ENCODE results near the gene C6orf136. TPM values are rescaled to one million over a fixed set of nuclear protein-coding genes. Genes with fewer than 3 reads are reported as not detected.

C6orf136 gene
- total and polyA plus RNA-seq, 9 of the 15 experiments (the other 6 are each of a cell fraction or from before 2014, with no cell fraction given) = 14.1 to 63.1 (median 18.4) TPM

DNA sequence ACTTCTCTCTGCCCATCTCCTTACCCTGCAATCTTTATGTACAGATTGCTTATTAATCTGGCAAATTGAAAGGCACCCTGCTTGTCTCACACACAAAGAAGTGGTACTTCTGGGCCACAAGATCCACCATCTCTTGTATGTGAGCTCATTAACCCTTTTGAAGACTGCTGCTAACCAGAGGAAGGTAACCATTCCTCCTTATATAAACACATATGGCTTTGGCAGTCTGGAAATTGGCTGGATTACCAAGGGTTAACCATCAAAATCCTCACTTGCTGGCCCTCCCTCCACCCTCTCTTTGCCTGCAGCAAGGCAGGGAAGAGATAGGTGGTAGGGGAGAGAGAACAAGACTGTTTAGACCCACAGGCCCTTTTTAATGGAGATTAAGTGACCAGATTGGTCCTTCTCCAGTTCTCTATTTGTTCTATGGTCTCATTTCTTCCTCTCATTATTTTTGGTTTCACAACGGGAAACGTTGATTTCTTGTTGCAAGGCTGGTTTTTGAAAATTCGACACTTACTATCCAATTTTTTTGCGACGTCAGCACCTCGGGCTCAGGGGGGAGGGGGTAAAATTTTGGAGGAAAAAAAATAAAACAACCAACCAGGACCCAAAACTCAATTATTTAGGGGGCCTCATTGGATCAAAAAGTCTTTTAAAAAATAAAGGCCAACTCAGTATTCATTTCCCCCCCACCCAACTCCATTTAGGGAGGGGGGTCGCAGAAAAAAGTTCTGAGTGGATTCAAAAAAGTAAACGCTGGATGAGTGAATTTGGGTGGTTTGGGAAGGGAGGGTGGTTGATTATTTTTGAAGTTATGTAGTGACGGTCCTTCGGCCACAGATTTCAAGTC lies 30.7 kb upstream of the C6orf136 start (continued):
- TF ChIP-seq, protein P1, sequence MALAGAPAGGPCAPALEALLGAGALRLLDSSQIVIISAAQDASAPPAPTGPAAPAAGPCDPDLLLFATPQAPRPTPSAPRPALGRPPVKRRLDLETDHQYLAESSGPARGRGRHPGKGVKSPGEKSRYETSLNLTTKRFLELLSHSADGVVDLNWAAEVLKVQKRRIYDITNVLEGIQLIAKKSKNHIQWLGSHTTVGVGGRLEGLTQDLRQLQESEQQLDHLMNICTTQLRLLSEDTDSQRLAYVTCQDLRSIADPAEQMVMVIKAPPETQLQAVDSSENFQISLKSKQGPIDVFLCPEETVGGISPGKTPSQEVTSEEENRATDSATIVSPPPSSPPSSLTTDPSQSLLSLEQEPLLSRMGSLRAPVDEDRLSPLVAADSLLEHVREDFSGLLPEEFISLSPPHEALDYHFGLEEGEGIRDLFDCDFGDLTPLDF (CRISPR knock-in tag; IDR thresholded peaks at IDR 0.05) = 0 out of 2 replicates have a peak, but pooled peaks have one; percentile 47
- no peak for TF ChIP-seq MCM7 (IDR thresholded peaks at IDR 0.05)
- TF ChIP-seq, protein P2, sequence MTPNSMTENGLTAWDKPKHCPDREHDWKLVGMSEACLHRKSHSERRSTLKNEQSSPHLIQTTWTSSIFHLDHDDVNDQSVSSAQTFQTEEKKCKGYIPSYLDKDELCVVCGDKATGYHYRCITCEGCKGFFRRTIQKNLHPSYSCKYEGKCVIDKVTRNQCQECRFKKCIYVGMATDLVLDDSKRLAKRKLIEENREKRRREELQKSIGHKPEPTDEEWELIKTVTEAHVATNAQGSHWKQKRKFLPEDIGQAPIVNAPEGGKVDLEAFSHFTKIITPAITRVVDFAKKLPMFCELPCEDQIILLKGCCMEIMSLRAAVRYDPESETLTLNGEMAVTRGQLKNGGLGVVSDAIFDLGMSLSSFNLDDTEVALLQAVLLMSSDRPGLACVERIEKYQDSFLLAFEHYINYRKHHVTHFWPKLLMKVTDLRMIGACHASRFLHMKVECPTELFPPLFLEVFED (CRISPR knock-in tag; conservative IDR thresholded peaks at IDR 0.05) = no peak; the same call in 1 of the 2 replicates
- no peak for TF ChIP-seq ZSCAN29 (IDR thresholded peaks at IDR 0.05)
- no peak for TF ChIP-seq NUFIP1 (IDR thresholded peaks at IDR 0.05; ENCODE audit: partially characterized antibody)
- TF ChIP-seq ZNF436 (CRISPR knock-in tag; IDR thresholded peaks at IDR 0.05) = peak; percentile 59; the same call in 1 of the 2 replicates
- TF ChIP-seq ZNF324 (CRISPR knock-in tag; IDR thresholded peaks at IDR 0.05) = no peak
- no peak; the same call in 1 of the 2 replicates for TF ChIP-seq TCF3 (CRISPR knock-in tag; IDR thresholded peaks at IDR 0.05)
- TF ChIP-seq CBX2 (IDR thresholded peaks at IDR 0.05; ENCODE audit: insufficient read depth, low read length, poor library complexity, severe bottlenecking) = no peak
- TF ChIP-seq PHB (CRISPR knock-in tag; IDR thresholded peaks at IDR 0.05) = peak; percentile 74; the same call in 1 of the 2 replicates
- TF ChIP-seq BMI1 (IDR thresholded peaks at IDR 0.05; ENCODE audit: low read length) = no peak
- TF ChIP-seq, protein P3, sequence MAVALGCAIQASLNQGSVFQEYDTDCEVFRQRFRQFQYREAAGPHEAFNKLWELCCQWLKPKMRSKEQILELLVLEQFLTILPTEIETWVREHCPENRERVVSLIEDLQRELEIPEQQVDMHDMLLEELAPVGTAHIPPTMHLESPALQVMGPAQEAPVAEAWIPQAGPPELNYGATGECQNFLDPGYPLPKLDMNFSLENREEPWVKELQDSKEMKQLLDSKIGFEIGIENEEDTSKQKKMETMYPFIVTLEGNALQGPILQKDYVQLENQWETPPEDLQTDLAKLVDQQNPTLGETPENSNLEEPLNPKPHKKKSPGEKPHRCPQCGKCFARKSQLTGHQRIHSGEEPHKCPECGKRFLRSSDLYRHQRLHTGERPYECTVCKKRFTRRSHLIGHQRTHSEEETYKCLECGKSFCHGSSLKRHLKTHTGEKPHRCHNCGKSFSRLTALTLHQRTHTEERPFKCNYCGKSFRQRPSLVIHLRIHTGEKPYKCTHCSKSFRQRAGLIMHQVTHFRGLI (CRISPR knock-in tag; IDR thresholded peaks at IDR 0.05) = no peak
- TF ChIP-seq ZNF124 (CRISPR knock-in tag; IDR thresholded peaks at IDR 0.05) = no peak
- no peak for TF ChIP-seq CEBPG (CRISPR knock-in tag; IDR thresholded peaks at IDR 0.05)
- no peak for TF ChIP-seq CEBPG (tag; conservative IDR thresholded peaks at IDR 0.05 in 1 of 2, IDR thresholded peaks at IDR 0.05 in 1 of 2)
- TF ChIP-seq, protein P4, sequence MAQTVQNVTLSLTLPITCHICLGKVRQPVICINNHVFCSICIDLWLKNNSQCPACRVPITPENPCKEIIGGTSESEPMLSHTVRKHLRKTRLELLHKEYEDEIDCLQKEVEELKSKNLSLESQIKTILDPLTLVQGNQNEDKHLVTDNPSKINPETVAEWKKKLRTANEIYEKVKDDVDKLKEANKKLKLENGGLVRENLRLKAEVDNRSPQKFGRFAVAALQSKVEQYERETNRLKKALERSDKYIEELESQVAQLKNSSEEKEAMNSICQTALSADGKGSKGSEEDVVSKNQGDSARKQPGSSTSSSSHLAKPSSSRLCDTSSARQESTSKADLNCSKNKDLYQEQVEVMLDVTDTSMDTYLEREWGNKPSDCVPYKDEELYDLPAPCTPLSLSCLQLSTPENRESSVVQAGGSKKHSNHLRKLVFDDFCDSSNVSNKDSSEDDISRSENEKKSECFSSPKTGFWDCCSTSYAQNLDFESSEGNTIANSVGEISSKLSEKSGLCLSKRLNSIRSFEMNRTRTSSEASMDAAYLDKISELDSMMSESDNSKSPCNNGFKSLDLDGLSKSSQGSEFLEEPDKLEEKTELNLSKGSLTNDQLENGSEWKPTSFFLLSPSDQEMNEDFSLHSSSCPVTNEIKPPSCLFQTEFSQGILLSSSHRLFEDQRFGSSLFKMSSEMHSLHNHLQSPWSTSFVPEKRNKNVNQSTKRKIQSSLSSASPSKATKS (CRISPR knock-in tag; IDR thresholded peaks at IDR 0.05) = no peak
- no peak for TF ChIP-seq MTA2 (IDR thresholded peaks at IDR 0.05; ENCODE audit: low read depth)
- TF ChIP-seq, protein P5, sequence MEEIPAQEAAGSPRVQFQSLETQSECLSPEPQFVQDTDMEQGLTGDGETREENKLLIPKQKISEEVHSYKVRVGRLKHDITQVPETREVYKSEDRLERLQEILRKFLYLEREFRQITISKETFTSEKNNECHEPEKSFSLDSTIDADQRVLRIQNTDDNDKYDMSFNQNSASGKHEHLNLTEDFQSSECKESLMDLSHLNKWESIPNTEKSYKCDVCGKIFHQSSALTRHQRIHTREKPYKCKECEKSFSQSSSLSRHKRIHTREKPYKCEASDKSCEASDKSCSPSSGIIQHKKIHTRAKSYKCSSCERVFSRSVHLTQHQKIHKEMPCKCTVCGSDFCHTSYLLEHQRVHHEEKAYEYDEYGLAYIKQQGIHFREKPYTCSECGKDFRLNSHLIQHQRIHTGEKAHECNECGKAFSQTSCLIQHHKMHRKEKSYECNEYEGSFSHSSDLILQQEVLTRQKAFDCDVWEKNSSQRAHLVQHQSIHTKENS (CRISPR knock-in tag; IDR thresholded peaks at IDR 0.05) = no peak
- no peak for TF ChIP-seq JUNB (CRISPR knock-in tag; conservative IDR thresholded peaks at IDR 0.05)
- TF ChIP-seq, protein P6, sequence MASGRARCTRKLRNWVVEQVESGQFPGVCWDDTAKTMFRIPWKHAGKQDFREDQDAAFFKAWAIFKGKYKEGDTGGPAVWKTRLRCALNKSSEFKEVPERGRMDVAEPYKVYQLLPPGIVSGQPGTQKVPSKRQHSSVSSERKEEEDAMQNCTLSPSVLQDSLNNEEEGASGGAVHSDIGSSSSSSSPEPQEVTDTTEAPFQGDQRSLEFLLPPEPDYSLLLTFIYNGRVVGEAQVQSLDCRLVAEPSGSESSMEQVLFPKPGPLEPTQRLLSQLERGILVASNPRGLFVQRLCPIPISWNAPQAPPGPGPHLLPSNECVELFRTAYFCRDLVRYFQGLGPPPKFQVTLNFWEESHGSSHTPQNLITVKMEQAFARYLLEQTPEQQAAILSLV (tag; IDR thresholded peaks at IDR 0.05) = no peak

All from K562 (cell line).